HG03108 (cell line): ENCODE results near the gene LSM10.

Source experiments
- ATAC-seq: cut with Tn5 transposase; IDR thresholded peaks from one replicate; pipeline ENCODE4 v1.9.1; 2021; ENCODE audit warnings: moderate library complexity; ENCODE audit not compliant: unreplicated experiment

Gene LSM10

GRCh38 chr1:36397378-36398230, at the start of gene LSM10:
LSM10 (minus strand) TSS chr1:36397908; CDS start chr1:36394129, 3,779 bp downstream.
- peak; percentile 39 for ATAC-seq

- no peak for ATAC-seq
Observed at GRCh38 chr1:36447450-36447849, 49.7 kb upstream of the LSM10 start.

DNA sequence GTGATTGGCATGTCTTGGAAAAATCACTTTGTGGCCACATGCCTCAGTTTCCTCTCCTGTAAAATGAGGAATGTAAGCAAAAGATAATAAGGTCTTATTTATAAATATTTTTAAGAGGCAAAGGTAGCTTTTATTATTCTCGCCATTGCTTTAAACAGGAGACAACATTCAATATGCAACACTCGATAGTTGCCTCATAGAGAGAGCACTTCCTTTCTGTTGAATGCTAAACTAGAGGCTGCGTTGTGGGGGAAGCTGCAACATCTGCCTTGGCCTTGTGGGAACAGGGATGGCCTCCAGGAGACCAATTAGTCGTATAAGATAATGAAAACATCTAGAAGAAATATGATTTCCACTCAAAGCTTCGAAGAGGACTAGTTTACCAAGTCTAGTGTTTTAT, 49.0 kb upstream of the LSM10 start:
- ATAC-seq, result no peak

DNA sequence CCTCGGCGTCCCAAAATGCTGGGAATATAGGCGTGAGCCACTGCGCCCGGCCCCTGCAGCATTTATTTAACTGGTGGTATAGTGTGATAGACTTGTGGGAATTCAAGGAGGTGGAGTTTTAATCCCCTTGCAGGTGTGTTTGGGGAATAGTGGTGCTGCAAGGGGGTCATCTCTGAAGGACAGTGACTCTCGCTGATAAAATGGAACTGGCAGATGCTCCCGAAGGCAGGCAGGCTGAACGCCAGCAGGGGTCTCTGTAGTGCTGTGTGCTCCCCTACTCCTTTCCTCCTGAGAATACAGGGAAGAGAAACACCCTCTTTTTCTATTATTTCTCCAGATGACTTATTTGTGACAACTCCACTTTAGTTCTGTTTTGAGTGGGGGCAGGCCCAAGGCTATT, 48.6 kb upstream of the LSM10 start:
- no peak for ATAC-seq

DNA sequence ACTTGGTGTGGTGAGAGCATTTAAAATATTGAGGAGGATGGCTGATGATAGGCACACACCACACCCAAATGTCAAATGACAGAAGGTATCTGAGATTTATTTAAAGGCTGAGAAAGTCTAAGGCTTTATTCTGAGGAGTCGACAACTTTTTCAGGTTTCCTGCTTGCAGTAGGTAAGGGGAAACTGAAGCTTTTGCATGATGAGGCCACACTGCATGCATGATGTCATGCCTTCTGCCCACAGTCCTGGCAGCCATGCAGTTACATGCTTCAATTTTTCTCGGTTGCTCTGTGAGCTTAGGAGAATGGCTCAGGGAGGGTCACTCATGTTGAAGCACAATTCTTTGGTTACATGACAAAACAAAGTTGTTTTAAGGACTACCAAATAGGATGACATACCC, 45.6 kb upstream of the LSM10 start:
- ATAC-seq, result no peak

GRCh38 chr1:36442337-36442736, 44.6 kb upstream of the LSM10 start:
- no peak for ATAC-seq

GRCh38 chr1:36440646-36441045, 42.9 kb upstream of the LSM10 start:
- no peak for ATAC-seq

GRCh38 chr1:36440044-36440443, 42.3 kb upstream of the LSM10 start:
- no peak for ATAC-seq

DNA sequence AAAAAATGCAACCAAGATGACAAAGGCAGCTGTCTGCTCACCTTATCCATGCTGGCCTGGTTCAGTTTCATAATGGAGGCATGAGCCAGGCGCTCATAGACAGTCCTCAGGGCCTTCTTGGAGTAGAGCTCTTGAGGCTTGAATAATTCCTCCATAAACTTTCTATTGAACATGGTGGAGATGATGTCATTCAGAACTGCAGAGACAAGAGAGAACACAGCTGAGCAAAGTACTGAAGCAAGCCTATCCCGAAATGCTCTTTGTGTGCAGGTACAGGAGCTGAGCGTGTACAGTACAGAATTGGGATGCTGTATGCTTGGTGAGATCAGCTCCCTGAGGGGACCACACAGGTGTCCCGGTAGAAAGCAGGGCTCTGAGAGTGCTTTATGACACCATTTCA, 41.0 kb upstream of the LSM10 start:
- no peak for ATAC-seq

- ATAC-seq, result no peak
Observed at GRCh38 chr1:36436821-36437220, 39.1 kb upstream of the LSM10 start.

DNA sequence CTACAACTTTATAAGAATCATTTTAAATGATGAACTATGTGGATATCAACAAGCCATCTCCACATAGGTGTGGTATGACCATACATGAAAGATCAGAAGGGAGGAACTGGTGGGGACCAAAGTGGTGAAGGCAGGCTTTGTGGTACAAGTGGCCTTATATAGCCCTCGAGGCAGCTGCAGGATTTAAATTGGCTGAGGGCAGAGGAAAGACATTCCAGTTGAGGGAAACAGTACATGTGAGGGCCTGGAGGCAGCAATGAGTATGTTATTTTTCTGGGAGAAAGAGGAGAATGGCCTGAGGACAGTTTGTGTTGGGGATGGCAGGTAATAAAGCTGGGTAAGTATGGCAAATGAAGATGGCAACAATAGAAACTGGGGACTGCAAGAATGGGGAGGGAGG, 35.4 kb upstream of the LSM10 start:
- ATAC-seq, result no peak

- no peak for ATAC-seq
Observed at GRCh38 chr1:36432616-36433015, 34.9 kb upstream of the LSM10 start.

DNA sequence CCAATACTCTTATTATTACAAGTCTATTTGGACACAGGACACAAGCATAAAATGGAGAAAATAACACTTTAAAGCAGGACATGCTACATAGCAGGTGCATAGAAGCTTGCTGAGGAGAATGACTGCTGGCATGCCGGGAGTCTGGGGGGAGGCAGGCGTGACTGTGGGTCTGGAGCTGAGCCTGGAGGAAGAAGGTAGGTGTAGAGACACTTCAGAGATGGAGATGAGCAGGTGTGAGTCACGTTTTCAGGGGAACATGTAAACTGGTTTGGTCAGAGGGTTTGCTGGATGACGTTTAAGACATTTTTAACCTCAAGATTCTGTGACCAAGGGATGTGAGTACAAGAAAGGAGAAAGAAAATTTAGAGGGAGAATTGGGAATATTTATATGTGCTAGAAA, 28.1 kb upstream of the LSM10 start:
- ATAC-seq, result no peak

DNA sequence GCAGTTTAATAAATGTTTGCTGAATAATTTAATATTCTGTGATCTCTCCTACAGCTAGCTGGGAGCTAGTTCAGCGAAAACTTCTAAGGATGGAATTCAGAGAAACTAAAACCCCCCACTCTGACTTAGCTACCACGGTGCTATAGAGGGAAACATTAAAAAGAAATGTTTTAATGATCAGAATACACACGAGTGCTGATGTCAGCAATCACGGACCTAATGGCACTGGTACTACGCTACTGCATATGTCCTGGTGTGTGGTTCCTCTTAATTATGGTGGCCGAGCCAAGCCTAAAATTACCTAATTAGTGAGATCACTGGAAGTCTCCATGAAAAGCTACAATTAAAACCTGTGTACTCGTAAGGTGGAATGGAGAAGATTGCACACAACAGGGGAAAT, 23.9 kb upstream of the LSM10 start:
- ATAC-seq, result no peak

DNA sequence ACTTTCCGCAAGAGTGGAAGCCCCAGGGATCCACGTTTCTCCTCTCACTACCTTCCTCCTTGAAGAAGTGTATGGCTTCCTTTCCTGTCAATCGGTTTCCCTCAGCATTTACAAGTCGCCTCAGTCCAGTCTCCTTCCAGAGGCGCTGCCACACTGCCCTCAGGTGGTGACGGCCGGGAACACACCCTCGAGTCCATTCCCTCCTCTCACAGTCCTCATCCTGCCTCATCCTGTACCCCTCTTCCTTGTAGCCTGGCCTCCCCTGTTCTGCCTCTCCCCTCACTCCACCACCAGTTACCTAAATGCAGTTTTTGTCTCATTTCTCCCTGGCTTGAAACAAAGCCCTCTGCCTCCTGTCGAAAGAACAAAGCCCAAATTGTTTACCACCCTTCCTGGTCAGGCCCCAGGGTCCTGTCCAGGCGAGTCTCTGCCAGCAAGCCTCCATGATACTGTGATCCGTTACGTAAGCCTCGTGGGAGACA, 23.2 kb upstream of the LSM10 start:
- ATAC-seq, result peak; percentile 61

- no peak for ATAC-seq
Observed at GRCh38 chr1:36420409-36420808, 22.7 kb upstream of the LSM10 start.

DNA sequence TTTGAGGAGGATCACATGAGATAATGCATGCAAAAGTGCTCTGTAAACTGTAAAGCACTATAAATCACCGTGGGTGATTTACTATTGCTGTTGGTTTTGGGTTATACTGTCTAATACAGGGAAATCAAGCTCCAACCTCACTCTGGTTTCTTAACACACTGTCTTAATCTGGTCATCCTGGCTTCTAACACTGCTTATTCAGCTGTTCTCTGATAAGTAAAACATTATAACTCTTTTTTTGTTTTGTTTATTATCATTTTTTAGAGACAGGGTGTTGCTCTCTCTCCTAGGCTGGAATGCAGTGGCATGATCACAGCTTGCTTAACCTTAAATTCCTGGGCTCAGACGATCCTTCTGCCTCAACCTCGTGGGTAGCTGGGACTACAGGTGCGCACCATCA, 21.9 kb upstream of the LSM10 start:
- ATAC-seq, result no peak

DNA sequence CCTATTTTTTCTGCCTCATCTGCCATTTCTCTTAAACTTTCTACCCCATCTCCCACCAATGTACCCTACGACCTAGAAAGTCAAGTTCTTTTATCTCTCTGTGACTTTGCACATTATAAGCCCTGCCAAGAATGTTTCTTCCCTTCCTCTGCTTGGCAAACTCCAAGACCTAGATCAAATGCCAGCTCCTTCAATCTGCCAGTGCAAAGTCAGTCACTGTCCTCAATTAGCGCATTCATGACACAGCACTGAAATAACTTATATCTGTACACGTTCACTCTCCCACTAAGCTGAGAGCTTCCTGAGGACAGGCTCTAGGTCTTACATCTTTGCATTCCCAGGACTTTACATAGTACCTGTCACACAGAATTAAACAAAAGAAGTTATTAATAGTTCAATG, 21.4 kb upstream of the LSM10 start:
- ATAC-seq, result no peak

DNA sequence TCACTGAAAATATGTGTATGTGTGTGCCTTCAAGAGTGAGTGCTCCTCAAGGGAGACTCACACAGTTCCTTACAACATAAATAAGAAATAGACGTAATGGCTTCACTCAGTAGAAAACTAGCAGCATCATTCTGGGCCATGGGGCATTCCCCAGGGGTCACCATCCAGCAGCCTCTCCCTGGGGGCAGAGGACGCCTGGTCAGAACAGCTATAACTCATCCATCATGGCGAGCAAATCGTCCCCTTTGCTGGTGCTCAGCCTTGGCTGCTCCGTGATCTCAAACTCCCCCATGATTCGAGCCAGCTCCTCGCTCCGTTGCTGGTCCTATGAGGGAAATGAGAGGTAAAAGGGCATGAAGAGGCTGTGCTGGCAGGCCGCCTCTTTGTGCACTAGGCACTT, 20.2 kb upstream of the LSM10 start:
- ATAC-seq, result no peak

- ATAC-seq, result no peak
Observed at GRCh38 chr1:36415661-36416326, 18.1 kb upstream of the LSM10 start.

GRCh38 chr1:36414384-36414783, 16.7 kb upstream of the LSM10 start:
- no peak for ATAC-seq
